Lung (tissue), 12 donors: ENCODE measurements around the gene STARD7. TPM values are rescaled to one million over a fixed set of nuclear protein-coding genes. Genes with fewer than 3 reads are reported as not detected.

Source experiments
- ATAC-seq: fragments of 200-7000 bp; cut with Tn5 transposase; one replicate; pipeline ENCODE4 v1.9.1; 2020; ENCODE audit warnings: moderate number of reproducible peaks; ENCODE audit not compliant: insufficient read depth, low FRiP score
- DNase-seq, 3 donors: peaks; one replicate each; pipeline ENCODE4 v3.0.0-alpha.2; 2013 to 2017
- H3K27ac ChIP-seq, 2 donors: one replicate each; pipeline ENCODE4 v1.5.1; 2013; ENCODE audit warnings: mild to moderate bottlenecking in 2 of 2, moderate library complexity in 2 of 2, control low read depth in 1 of 2, inconsistent platforms in 1 of 2, low read depth in 1 of 2, low read length in 1 of 2
- H3K27me3 ChIP-seq, 3 donors: one replicate each; pipeline ENCODE4 v1.5.1; 2013; ENCODE audit warnings: low read length in 2 of 3; ENCODE audit not compliant: control insufficient read depth in 3 of 3, insufficient read depth in 3 of 3
- H3K36me3 ChIP-seq, 4 donors: one replicate each; pipeline ENCODE4 v1.5.1; 2013; ENCODE audit warnings: low read length in 4 of 4, mild to moderate bottlenecking in 1 of 4, moderate library complexity in 1 of 4; ENCODE audit not compliant: control insufficient read depth in 4 of 4, insufficient read depth in 4 of 4
- H3K4me1 ChIP-seq, 5 donors: one replicate each; pipeline ENCODE4 v1.5.1; 2013; ENCODE audit warnings: low read length in 5 of 5, mild to moderate bottlenecking in 2 of 5, moderate library complexity in 1 of 5; ENCODE audit not compliant: control insufficient read depth in 5 of 5, insufficient read depth in 5 of 5
- H3K4me3 ChIP-seq: one replicate; pipeline ENCODE4 v1.5.1; 2013; ENCODE audit warnings: mild to moderate bottlenecking, control low read depth, moderate library complexity
- H3K9ac ChIP-seq, 2 donors: one replicate each; pipeline ENCODE4 v1.5.1; 2013; ENCODE audit warnings: low read length in 2 of 2, control low read depth in 1 of 2; ENCODE audit not compliant: insufficient read depth in 1 of 2
- H3K9me3 ChIP-seq, 4 donors: one replicate each; pipeline ENCODE4 v1.5.1; 2013; ENCODE audit warnings: low read length in 3 of 4, mild to moderate bottlenecking in 1 of 4, moderate library complexity in 1 of 4; ENCODE audit not compliant: control insufficient read depth in 4 of 4, insufficient read depth in 3 of 4
- CTCF ChIP-seq: IDR thresholded peaks from 2 replicates; pipeline ENCODE4 v1.5.1; 2012; ENCODE audit warnings: mild to moderate bottlenecking; ENCODE audit errors: control extremely low read depth, extremely low read depth
- WGBS, 2 donors: extraction: QIAGEN DNeasy Blood & Tissue Kit; methylation state at CpG; one replicate each; pipeline ENCODE4 v1.1.7; 2013; 5-methylcytosine and 5-hydroxymethylcytosine counted together
- polyA plus RNA-seq, 2 donors: library from polyadenylated mRNA; stranded (reverse); fragments of 200-250 nt; gene quantifications; one replicate each; pipeline ENCODE4 v1.2.1, GENCODE V29; 2013
- total RNA-seq, 2 donors: library from RNA; depleted of rRNA in 1 of 2; stranded (reverse); fragments of >200 nt in 1 of 2; gene quantifications; one replicate each; pipeline ENCODE4 v1.2.1, GENCODE V29; 2014 to 2021
- donor health status: control.
- donor health status: control.
- donor health status: Bipolar disorder and iron deficiency.
- donor health status: healthy.
- donor health status: DM: yes; HTN: yes; CAD: no.

Gene STARD7
- total and polyA plus RNA-seq, 4 donors = 52.2 to 141 (median 92.9) TPM

DNA sequence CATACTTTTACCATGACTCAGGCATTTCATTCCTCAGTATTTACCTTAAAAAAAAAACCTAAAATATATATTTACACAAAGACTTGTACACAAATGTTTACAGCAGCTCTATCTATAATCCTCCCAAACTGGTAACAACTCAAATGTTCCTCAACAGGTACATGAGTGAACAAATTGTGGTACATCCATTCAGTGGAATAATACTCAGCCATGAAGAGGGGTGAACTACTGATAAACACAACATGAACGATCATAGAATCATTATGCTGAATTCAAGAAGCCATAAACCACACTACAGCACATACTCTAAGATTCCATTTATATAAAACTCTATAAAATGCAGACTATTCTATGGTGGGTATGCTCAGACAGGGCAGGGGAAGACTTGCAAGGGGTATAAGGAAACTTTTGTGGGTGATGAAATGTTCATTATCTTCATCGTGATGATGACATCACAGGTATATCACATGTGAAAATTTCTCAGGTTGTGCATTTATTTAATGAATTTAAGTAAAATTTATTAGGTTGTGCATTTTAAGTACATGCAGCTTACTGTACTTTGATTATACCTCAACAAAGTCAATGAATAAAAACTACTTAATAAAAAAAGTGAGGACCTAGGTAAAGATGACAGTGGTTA is 38.6 kb downstream of the STARD7 start:
- H3K27me3 ChIP-seq = no peaks in the 10 kb centered on the region
- no peaks in the 10 kb centered on the region for H3K36me3 ChIP-seq
- no peak for TF ChIP-seq CTCF
- H3K9me3 ChIP-seq = peaks cover 0 to 3% (median 1%) of the 10 kb centered on the region in 4 donors
- DNase-seq (no peak), ATAC-seq (no peak)
- no peak overlapping the region for H3K27ac ChIP-seq
- no peak overlapping the region for H3K4me3 ChIP-seq
- H3K9ac ChIP-seq = no peak overlapping the region
- H3K4me1 ChIP-seq = no peaks in the 10 kb centered on the region
- WGBS, 2 donors = 82 to 90% methylated on average over 2 of the region's 2 CpGs

DNA sequence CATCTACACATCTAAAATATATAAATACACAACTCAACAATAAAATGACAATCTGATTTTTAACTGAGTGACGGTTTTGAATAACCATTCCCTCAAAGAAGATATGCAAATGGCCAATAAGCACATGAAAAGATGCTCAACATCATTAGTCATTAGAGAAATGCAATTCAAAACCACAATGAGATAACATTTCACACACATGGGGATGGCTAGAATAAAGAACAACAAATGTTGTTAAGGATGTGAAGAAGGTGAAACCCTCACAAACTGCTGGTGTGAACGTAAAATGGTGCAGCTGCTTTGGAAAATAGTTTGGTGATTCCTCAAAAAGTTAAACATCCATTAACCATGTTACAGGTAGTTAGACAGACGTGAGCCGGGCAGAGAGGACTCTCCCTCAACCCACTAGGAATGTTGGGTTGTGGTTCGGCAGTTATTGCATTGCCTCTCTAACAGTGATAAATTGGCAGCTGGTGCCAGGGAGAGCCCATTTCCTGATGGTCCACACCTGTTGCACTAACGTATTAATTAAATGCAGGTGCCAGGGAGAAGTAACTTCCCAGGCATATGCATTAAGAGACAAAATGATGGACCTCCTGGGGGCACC is 41.1 kb downstream of the STARD7 start:
- no peak overlapping the region for H3K9ac ChIP-seq
- DNase-seq (no peak), ATAC-seq (no peak)
- H3K27me3 ChIP-seq = no peaks in the 10 kb centered on the region
- no peak for TF ChIP-seq CTCF
- no peaks in the 10 kb centered on the region for H3K36me3 ChIP-seq
- H3K27ac ChIP-seq = no peak overlapping the region
- peaks cover 0 to 11% (median 0%) of the 10 kb centered on the region in 5 donors for H3K4me1 ChIP-seq
- 73 to 77% methylated on average over 6 of the region's 6 CpGs for WGBS, 2 donors
- no peak overlapping the region for H3K4me3 ChIP-seq
- H3K9me3 ChIP-seq = peaks cover 0 to 3% (median 1%) of the 10 kb centered on the region in 4 donors

DNA sequence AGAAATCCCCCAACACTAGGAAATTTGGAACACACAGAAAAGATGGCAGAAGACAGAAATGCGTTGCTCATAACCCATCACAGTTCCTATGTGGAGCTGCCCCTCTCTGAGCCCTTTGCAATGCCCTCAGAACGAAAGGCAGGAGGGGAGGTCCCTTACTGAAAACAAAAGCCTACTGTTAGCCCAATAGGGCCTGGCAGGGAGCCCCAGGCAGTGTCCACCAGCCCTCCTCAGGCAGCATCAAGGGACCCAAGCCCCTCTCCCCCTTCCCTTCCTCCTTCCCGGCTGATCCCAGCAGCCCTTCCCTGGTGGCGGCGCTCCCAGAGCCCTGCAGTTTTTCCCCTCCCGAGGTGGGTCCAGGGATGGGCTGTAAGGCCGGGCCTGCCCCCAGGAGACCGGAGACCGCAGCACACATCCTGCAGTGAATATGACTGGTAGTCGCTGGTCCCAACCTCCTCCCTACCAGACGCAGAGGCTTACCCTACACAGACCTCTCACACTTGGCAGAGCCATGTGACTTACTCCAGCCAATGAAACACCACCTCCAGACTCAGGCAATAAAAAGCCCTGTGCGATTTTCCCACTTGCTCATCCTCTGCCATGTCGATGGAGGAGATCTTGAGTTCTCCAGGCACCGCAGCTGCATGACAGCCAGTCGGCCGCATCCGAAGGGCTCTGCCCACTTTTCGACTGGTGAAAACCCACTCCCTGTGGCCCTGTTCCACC is 44.0 kb downstream of the STARD7 start:
- no peak overlapping the region for H3K4me3 ChIP-seq
- no peaks in the 10 kb centered on the region for H3K9me3 ChIP-seq
- DNase-seq (no peak), ATAC-seq (peak; percentile 47)
- no peaks in the 10 kb centered on the region for H3K36me3 ChIP-seq
- peak overlapping the region in 1 of 2 donors; percentile 6 for H3K9ac ChIP-seq
- H3K4me1 ChIP-seq = peaks cover 0 to 17% (median 0%) of the 10 kb centered on the region in 5 donors
- TF ChIP-seq CTCF = no peak
- WGBS, 2 donors = 81 to 87% methylated on average over 18 of the region's 18 CpGs
- H3K27me3 ChIP-seq = no peaks in the 10 kb centered on the region
- H3K27ac ChIP-seq = no peak overlapping the region
